ENCODE results near the gene ADGRV1. TPM values are rescaled to one million over a fixed set of nuclear protein-coding genes. Genes with fewer than 3 reads are reported as not detected.
A peak's percentile ranks its signal among the peaks of the same experiment; 100 is the strongest.

The ADGRV1 gene
- polyA plus RNA-seq, 1 of the 3 experiments (the other 2 are of a cell fraction) = 0.23 TPM

GRCh38 chr5:91135475-91136248, 577.1 kb downstream of the ADGRV1 start (continued):
- TF ChIP-seq, protein P1, sequence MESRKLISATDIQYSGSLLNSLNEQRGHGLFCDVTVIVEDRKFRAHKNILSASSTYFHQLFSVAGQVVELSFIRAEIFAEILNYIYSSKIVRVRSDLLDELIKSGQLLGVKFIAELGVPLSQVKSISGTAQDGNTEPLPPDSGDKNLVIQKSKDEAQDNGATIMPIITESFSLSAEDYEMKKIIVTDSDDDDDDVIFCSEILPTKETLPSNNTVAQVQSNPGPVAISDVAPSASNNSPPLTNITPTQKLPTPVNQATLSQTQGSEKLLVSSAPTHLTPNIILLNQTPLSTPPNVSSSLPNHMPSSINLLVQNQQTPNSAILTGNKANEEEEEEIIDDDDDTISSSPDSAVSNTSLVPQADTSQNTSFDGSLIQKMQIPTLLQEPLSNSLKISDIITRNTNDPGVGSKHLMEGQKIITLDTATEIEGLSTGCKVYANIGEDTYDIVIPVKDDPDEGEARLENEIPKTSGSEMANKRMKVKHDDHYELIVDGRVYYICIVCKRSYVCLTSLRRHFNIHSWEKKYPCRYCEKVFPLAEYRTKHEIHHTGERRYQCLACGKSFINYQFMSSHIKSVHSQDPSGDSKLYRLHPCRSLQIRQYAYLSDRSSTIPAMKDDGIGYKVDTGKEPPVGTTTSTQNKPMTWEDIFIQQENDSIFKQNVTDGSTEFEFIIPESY (IDR thresholded peaks at IDR 0.05; ENCODE audit: borderline replicate concordance, low read depth) = no peak
- TF ChIP-seq GATA2 (CRISPR knock-in tag; IDR thresholded peaks at IDR 0.05) (no peak), RXRA (IDR thresholded peaks at IDR 0.05; ENCODE audit: borderline replicate concordance, low read depth) (no peak), FOXJ3 (CRISPR knock-in tag; IDR thresholded peaks at IDR 0.05) (no peak), RCOR1 (IDR thresholded peaks at IDR 0.05; ENCODE audit: low read length) (no peak)
- TF ChIP-seq, protein P2, sequence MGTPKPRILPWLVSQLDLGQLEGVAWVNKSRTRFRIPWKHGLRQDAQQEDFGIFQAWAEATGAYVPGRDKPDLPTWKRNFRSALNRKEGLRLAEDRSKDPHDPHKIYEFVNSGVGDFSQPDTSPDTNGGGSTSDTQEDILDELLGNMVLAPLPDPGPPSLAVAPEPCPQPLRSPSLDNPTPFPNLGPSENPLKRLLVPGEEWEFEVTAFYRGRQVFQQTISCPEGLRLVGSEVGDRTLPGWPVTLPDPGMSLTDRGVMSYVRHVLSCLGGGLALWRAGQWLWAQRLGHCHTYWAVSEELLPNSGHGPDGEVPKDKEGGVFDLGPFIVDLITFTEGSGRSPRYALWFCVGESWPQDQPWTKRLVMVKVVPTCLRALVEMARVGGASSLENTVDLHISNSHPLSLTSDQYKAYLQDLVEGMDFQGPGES (IDR thresholded peaks at IDR 0.05; ENCODE audit: low read depth, low read length) = no peak

DNA sequence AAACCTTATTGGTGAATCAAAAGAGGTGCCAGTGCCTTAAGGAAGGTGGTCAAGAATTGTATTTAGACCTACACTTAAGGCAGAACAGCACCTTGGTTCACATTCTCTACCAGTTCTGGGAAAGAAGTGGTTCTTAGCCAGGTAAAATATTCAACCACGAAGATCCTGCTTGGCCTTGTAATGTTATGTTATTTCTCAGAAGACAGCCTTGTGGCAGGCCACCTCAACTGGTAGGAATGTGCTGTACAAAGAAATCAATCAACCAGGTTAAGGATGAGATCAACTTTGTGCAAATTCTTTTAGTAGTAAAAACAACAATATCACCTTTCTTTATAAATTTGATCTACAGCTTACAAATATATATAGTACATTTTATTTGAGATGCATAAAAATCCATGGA, 577.7 kb downstream of the ADGRV1 start:
- Histone ChIP-seq H3K9ac (no peak overlapping the region), H3K27ac (ENCODE audit: low read depth in 2 of 2, low read length in 1 of 2) (0 out of 4 replicates have a peak overlapping the region, but pooled peaks of 1 of the 2 experiments have one; percentile 34), H3K36me3 (replicated peaks in 1 of 2; ENCODE audit: control insufficient read depth in 1 of 2, insufficient read depth in 2 of 2, low read length in 1 of 2) (no peaks in the 10 kb centered on the region), H3K79me2 (ENCODE audit: insufficient read depth) (no peaks in the 10 kb centered on the region), H3K27me3 (ENCODE audit: insufficient read depth) (no peaks in the 10 kb centered on the region), H3K9me2 (no peaks in the 10 kb centered on the region), H3K9me3 (no peaks in the 10 kb centered on the region), H3K4me2 (no peak overlapping the region), H2AFZ (ENCODE audit: low read depth) (no peak overlapping the region), H3K4me3 (ENCODE audit: low read depth in 2 of 2, low read length in 1 of 2) (no peak overlapping the region), H3F3A (replicated peaks; ENCODE audit: insufficient read depth) (peaks cover 6% of the 10 kb centered on the region), H4K20me1 (ENCODE audit: insufficient read depth) (no peaks in the 10 kb centered on the region), H3K4me1 (ENCODE audit: control insufficient read depth in 1 of 2, insufficient read depth in 2 of 2, low read depth in 1 of 2, low read length in 1 of 2) (no peaks in the 10 kb centered on the region; a peak in 2 of 4 replicates)
- no peak for DNase-seq
- CTCF ChIA-PET = interaction anchor here (0.6 kb wide), 1 partner anchor 599 kb away, joined by 3 read pairs; no protein-coding TSS in a partner anchor
- 36% methylated on average over 1 of the region's 1 CpG for WGBS (ENCODE audit: low lambda C conversion rate)
- POLR2A ChIA-PET = no interaction called here
- TF ChIP-seq RCOR1 (IDR thresholded peaks at IDR 0.05; ENCODE audit: low read length) (no peak), FOSL2 (IDR thresholded peaks at IDR 0.05; ENCODE audit: borderline replicate concordance, low read depth) (peak; percentile 48; the same call in 1 of the 2 replicates), NRF1 (IDR thresholded peaks at IDR 0.05; ENCODE audit: low read depth, low read length) (no peak), MAX (IDR thresholded peaks at IDR 0.05; ENCODE audit: low read depth) (no peak), JUND (IDR thresholded peaks at IDR 0.05) (peak; percentile 31; the same call in 1 of the 2 replicates), TAF1 (IDR thresholded peaks at IDR 0.05; ENCODE audit: borderline replicate concordance, low read depth, low read length) (no peak), USF1 (IDR thresholded peaks at IDR 0.05; ENCODE audit: borderline replicate concordance, low read depth) (no peak), ELF1 (IDR thresholded peaks at IDR 0.05) (no peak), SMC3 (IDR thresholded peaks at IDR 0.05; ENCODE audit: low read depth, low read length) (no peak), POLR2AphosphoS5 (IDR thresholded peaks at IDR 0.05; ENCODE audit: low read depth, low read length) (no peak), PBX3 (IDR thresholded peaks at IDR 0.05) (peak; percentile 77), REST (IDR thresholded peaks at IDR 0.05; ENCODE audit: low read depth, low read length) (no peak)
- TF ChIP-seq, protein P2 (IDR thresholded peaks at IDR 0.05; ENCODE audit: low read depth, low read length) = no peak
- TF ChIP-seq, protein P3, sequence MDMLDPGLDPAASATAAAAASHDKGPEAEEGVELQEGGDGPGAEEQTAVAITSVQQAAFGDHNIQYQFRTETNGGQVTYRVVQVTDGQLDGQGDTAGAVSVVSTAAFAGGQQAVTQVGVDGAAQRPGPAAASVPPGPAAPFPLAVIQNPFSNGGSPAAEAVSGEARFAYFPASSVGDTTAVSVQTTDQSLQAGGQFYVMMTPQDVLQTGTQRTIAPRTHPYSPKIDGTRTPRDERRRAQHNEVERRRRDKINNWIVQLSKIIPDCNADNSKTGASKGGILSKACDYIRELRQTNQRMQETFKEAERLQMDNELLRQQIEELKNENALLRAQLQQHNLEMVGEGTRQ (IDR thresholded peaks at IDR 0.05; ENCODE audit: borderline replicate concordance, low read depth, low read length) = no peak

All from SK-N-SH (cell line).